HEK293T (cell line): Measurements from ENCODE around the gene TMEM121B.

Experiments
- CTCF ChIA-PET: fragments of 350-600 bp; formaldehyde crosslinking; extraction: SDS; loops from one replicate; lab custom pipeline; 2021; ENCODE audit warnings: antibody characterized with exemption, inconsistent platforms; lab: Yijun Ruan, JAX
- POLR2A ChIA-PET: fragments of 350-600 bp; formaldehyde crosslinking; extraction: SDS; loops from one replicate; lab custom pipeline; 2020; ENCODE audit warnings: antibody characterized with exemption, inconsistent platforms; lab: Yijun Ruan, JAX
- DNase-seq: peaks from one replicate; pipeline ENCODE4 v3.0.0; 2012; ENCODE audit warnings: mixed read lengths; ENCODE audit errors: extremely low spot score
- ARNT ChIP-seq: fragments of 450-650 bp; IDR thresholded peaks from 2 replicates; pipeline ENCODE4 v1.6.1; 2017; ENCODE audit warnings: mild to moderate bottlenecking
- BHLHE40 ChIP-seq: fragments of 450-650 bp; IDR thresholded peaks from 2 replicates; pipeline ENCODE4 v1.6.1; 2016; ENCODE audit warnings: mild to moderate bottlenecking, moderate library complexity, borderline replicate concordance
- CTBP1 ChIP-seq: fragments of 450-650 bp; IDR thresholded peaks from 2 replicates; pipeline ENCODE4 v1.6.1; 2016; ENCODE audit warnings: borderline replicate concordance
- ELF4 ChIP-seq: fragments of 450-650 bp; IDR thresholded peaks from 2 replicates; pipeline ENCODE4 v1.6.1; 2017; ENCODE audit warnings: antibody characterized with exemption
- FOXA1 ChIP-seq: fragments of 450-650 bp; IDR thresholded peaks from 2 replicates; pipeline ENCODE4 v1.6.1; 2016; ENCODE audit warnings: mild to moderate bottlenecking
- FOXK2 ChIP-seq: fragments of 450-650 bp; IDR thresholded peaks from 2 replicates; pipeline ENCODE4 v1.6.1; 2016; ENCODE audit warnings: mild to moderate bottlenecking
- FOXM1 ChIP-seq: fragments of 450-650 bp; IDR thresholded peaks from 2 replicates; pipeline ENCODE4 v1.6.1; 2017; ENCODE audit warnings: mild to moderate bottlenecking, borderline replicate concordance
- HDGF ChIP-seq: fragments of 450-650 bp; IDR thresholded peaks from 2 replicates; pipeline ENCODE4 v1.6.1; 2017; ENCODE audit warnings: antibody characterized with exemption, borderline replicate concordance
- L3MBTL2 ChIP-seq: fragments of 450-650 bp; conservative IDR thresholded peaks from 2 replicates; pipeline ENCODE4 v1.6.1; 2016; ENCODE audit warnings: mild to moderate bottlenecking
- LEF1 ChIP-seq: fragments of 450-650 bp; IDR thresholded peaks from 2 replicates; pipeline ENCODE4 v1.6.1; 2017; ENCODE audit warnings: mild to moderate bottlenecking, borderline replicate concordance
- NFRKB ChIP-seq: fragments of 450-650 bp; IDR thresholded peaks from 2 replicates; pipeline ENCODE4 v1.6.1; 2016; ENCODE audit warnings: mild to moderate bottlenecking, moderate library complexity
- SP1 ChIP-seq: fragments of 450-650 bp; IDR thresholded peaks from 2 replicates; pipeline ENCODE4 v1.6.1; 2017
- SUZ12 ChIP-seq: fragments of 450-650 bp; IDR thresholded peaks from 2 replicates; pipeline ENCODE4 v1.6.1; 2016; ENCODE audit warnings: mild to moderate bottlenecking
- TARDBP ChIP-seq: fragments of 450-650 bp; IDR thresholded peaks from 2 replicates; pipeline ENCODE4 v1.6.1; 2016
- ZNF384 ChIP-seq: fragments of 450-650 bp; IDR thresholded peaks from 2 replicates; pipeline ENCODE4 v1.6.1; 2016
- TF ChIP-seq, protein P1 (sequence below): fragments of 450-650 bp; IDR thresholded peaks from 2 replicates; pipeline ENCODE4 v1.6.1; 2016

TMEM121B gene

DNA sequence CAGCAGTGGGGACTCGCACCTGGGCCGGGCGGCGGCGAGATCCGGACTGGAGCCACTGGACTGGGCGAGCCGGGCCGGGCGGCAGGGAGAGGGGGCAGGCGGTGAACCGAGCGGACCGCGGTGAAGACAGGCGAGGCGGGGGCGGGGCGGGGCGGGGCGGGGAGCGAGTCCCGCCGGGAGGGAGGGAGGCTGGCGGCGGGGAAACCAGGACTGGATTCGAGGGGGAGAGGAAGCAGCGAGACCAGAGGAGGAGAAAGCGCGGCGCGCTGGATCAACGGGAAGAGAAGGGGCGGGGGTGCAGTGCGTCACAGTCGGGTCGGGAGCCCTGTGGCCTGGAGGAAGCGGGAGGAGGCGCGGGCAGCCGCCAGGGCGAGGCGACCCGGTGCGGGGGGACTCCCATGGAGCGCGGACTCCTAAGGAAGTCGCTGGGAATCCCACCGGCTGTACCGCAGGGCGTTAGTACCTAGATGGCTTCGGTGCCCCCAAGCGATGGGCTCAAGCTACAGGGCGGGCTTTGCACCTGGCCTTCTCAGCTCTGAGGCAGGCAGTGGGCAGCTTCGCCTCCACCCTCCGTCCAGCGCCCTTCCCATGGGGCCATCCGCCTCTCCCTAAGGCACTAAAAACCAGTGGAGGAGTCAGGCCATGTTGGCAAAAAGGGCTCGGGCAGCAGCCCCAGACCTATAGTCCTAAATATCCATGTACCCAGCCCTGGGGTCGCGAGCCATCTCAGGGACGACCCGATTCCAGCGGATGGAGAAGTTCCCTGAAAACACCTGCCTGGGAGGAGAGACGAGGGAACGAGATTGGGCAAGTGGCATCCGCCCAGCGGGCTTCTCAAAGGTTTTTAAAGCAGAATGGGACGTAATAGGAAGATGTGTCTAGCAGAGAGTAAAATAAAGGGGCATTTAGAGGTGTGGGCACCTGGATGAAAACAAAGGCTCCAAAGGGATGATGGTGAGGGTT lies at the start of gene TMEM121B:
TMEM121B (minus strand) TSS at position 128 of the 963 bp plus-strand sequence. CDS start 233 bp downstream, outside the sequence.
- TF ChIP-seq HDGF (no peak), SP1 (no peak), ELF4 (no peak), CTBP1 (no peak), FOXA1 (no peak), NFRKB (no peak), FOXK2 (no peak), SUZ12 (no peak), FOXM1 (no peak), TARDBP (no peak), ARNT (no peak)
- TF ChIP-seq, protein P1, sequence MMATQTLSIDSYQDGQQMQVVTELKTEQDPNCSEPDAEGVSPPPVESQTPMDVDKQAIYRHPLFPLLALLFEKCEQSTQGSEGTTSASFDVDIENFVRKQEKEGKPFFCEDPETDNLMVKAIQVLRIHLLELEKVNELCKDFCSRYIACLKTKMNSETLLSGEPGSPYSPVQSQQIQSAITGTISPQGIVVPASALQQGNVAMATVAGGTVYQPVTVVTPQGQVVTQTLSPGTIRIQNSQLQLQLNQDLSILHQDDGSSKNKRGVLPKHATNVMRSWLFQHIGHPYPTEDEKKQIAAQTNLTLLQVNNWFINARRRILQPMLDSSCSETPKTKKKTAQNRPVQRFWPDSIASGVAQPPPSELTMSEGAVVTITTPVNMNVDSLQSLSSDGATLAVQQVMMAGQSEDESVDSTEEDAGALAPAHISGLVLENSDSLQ, result no peak
- POLR2A ChIA-PET, result interaction anchor here (0.9 to 2.1 kb wide), 4 partner anchors 9 to 50 kb away, joined by 3 to 8 read pairs (median 4); no protein-coding TSS in a partner anchor
- CTCF ChIA-PET, result no interaction called here
- DNase-seq, result peak; percentile 87

DNA sequence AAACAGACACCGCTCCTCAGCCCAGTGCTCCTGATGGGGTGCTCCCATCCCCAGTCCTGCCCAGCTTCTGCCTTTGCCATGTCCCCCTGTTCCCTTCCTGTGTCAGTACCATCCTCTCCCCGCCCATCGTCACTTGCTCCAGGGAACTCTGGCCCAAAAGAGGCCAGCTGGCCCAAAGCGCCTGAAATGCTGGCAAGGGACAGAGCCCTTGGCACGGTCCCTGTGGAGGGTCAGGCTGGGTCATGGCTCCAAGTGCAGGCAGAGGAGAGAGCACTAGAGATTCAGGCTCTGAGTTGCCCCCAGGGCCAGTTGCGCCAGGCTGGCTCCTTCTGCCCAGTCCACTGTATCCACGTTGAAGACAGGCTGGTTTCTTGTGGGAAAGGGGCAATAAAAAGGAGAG lies 46.3 kb upstream of the TMEM121B start:
- no peak for TF ChIP-seq NFRKB
- TF ChIP-seq FOXM1, result no peak
- no peak for TF ChIP-seq BHLHE40
- TF ChIP-seq HDGF, result no peak
- TF ChIP-seq L3MBTL2, result no peak
- TF ChIP-seq ARNT, result no peak
- no peak for TF ChIP-seq FOXK2
- TF ChIP-seq, protein P1, result no peak
- TF ChIP-seq FOXA1, result no peak
- no peak for TF ChIP-seq SP1
- TF ChIP-seq ELF4, result no peak
- TF ChIP-seq TARDBP, result no peak
- POLR2A ChIA-PET, result interaction anchor here (1.0 to 1.1 kb wide), 2 partner anchors 8 to 10 kb away, joined by 3 read pairs; no protein-coding TSS in a partner anchor
- DNase-seq, result no peak
- CTCF ChIA-PET, result interaction anchor here (1.6 kb wide), 1 partner anchor 8 kb away, joined by 3 read pairs; no protein-coding TSS in a partner anchor

DNA sequence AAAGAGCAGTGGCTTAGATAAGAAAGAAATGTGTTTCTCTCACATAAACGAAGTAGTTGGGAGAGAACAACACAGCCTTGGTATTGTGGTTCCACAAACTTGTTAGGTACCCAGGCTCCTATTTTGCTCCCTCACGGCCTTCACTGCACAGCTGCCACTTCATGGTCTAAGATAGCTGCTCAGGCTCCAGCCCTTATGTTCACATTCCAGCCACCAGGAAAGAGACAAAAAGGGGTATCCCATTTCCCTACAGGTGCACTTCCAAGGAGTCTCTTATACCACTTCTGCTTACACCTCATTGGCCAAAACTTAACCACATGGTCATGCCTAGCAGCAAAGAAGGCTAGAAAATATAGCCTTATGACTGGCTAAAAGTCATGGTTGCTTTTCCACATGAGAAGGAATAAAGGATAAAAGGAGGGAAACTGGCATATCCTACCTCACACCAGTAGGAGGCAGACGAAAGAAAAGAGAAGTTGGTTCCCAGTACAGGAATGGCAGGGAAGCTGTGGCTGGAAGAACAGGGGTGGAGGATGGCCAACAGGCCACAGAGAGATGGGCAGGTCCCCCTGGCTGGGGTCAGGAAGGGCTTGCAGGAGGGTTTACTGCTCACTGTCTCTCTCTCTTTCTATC lies 43.3 kb upstream of the TMEM121B start:
- DNase-seq, result peak; percentile 52
- ChIA-PET POLR2A (no interaction called here), CTCF (interaction anchor here (0.6 to 1.6 kb wide), 2 partner anchors 11 to 43 kb away, joined by 3 to 4 read pairs; no protein-coding TSS in a partner anchor)
- no peak for TF ChIP-seq TARDBP
- TF ChIP-seq FOXK2, result no peak
- TF ChIP-seq SP1, result no peak
- TF ChIP-seq ARNT, result no peak
- TF ChIP-seq BHLHE40, result no peak
- TF ChIP-seq L3MBTL2, result no peak
- TF ChIP-seq FOXM1, result no peak
- TF ChIP-seq NFRKB, result no peak
- no peak for TF ChIP-seq ZNF384
- TF ChIP-seq LEF1, result no peak
- TF ChIP-seq CTBP1, result no peak
- no peak for TF ChIP-seq HDGF
- no peak for TF ChIP-seq SUZ12
- TF ChIP-seq, protein P1, result no peak
- no peak for TF ChIP-seq FOXA1
- TF ChIP-seq ELF4, result no peak

- ChIA-PET CTCF (interaction anchor here (0.6 to 0.8 kb wide), 2 partner anchors 28 to 50 kb away, joined by 3 read pairs; no protein-coding TSS in a partner anchor), POLR2A (interaction anchor here (1.2 kb wide), 1 partner anchor 8 kb away, joined by 4 read pairs; no protein-coding TSS in a partner anchor)
- no peak for TF ChIP-seq L3MBTL2
- TF ChIP-seq FOXK2, result no peak
- TF ChIP-seq HDGF, result no peak
- TF ChIP-seq SP1, result no peak
- TF ChIP-seq FOXA1, result no peak
- TF ChIP-seq TARDBP, result no peak
- TF ChIP-seq BHLHE40, result no peak
- no peak for TF ChIP-seq LEF1
- TF ChIP-seq ZNF384, result no peak
- TF ChIP-seq CTBP1, result no peak
- DNase-seq, result no peak
Observed at GRCh38 chr22:17162731-17163130, 41.6 kb upstream of the TMEM121B start.

DNA sequence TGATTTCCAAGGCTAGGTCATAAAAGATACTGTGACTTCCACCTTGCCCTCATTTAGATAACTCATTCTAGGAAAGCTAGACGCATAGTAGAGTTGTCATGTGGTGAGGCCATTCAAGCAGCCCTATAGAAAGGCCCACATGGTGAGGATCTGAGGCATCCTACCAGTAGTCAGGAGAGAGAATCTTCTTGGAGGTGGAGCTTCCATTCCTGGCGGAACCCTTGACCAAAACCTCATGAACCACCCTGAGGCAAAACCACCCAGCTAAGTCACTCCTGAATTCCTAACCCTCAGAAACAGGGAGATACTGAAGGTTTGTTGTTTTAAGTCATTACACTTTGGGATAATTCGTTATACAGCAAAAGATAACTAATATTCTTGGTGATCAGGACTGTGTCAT lies 40.8 kb upstream of the TMEM121B start:
- ChIA-PET POLR2A (interaction anchor here (1.2 to 5.3 kb wide), 2 partner anchors 9 to 10 kb away, joined by 4 to 39 read pairs; no protein-coding TSS in a partner anchor), CTCF (interaction anchor here (5.8 kb wide), 1 partner anchor 10 kb away, joined by 38 read pairs; no protein-coding TSS in a partner anchor)
- no peak for TF ChIP-seq FOXK2
- no peak for TF ChIP-seq ELF4
- no peak for TF ChIP-seq BHLHE40
- no peak for TF ChIP-seq ARNT
- no peak for TF ChIP-seq CTBP1
- TF ChIP-seq FOXM1, result no peak
- TF ChIP-seq SUZ12, result no peak
- no peak for TF ChIP-seq TARDBP
- no peak for DNase-seq
